ENCODE results near the gene INAFM2. TPM values are rescaled to one million over a fixed set of nuclear protein-coding genes. Genes with fewer than 3 reads are reported as not detected.

The INAFM2 gene
- total and polyA plus RNA-seq, 9 of the 15 experiments (the other 6 are each of a cell fraction or from before 2014, with no cell fraction given) = 11.8 to 43.1 (median 27.2) TPM

DNA sequence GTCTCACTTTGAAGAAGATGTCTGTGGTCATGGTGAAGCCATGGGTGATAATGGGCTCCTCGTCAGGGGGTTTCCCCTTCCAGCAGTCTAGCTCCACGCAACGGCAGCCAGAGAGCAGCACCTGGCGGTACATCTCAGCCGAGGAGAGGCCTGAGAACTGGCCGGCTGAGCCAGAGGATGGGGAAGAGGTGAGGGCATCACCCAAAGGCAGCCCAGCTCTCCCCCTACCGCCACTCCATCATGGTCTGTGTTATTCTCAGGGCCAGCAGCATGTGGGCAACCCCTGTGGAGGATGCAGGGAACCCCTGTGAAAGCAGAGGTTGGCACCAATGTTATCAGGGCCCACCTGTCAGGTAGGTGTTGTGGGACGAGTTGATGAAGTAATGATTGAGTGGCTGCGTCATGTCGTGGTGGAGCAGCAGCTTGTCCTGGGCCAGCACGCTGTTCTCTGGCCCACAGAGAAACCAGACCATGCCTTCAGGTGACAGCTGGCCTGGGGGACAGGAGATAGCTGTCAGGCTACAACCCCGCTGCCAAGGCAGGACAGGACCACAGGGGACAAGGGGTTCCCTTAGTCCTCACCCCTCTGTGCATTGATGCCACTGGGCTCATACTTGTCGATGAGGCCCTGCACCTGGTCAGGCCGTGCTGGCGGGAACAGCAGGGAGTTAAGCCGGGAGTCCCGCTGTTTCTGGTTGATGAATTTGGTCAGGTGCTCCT, 25.1 kb upstream of the INAFM2 start (continued):
- TF ChIP-seq, protein P1, sequence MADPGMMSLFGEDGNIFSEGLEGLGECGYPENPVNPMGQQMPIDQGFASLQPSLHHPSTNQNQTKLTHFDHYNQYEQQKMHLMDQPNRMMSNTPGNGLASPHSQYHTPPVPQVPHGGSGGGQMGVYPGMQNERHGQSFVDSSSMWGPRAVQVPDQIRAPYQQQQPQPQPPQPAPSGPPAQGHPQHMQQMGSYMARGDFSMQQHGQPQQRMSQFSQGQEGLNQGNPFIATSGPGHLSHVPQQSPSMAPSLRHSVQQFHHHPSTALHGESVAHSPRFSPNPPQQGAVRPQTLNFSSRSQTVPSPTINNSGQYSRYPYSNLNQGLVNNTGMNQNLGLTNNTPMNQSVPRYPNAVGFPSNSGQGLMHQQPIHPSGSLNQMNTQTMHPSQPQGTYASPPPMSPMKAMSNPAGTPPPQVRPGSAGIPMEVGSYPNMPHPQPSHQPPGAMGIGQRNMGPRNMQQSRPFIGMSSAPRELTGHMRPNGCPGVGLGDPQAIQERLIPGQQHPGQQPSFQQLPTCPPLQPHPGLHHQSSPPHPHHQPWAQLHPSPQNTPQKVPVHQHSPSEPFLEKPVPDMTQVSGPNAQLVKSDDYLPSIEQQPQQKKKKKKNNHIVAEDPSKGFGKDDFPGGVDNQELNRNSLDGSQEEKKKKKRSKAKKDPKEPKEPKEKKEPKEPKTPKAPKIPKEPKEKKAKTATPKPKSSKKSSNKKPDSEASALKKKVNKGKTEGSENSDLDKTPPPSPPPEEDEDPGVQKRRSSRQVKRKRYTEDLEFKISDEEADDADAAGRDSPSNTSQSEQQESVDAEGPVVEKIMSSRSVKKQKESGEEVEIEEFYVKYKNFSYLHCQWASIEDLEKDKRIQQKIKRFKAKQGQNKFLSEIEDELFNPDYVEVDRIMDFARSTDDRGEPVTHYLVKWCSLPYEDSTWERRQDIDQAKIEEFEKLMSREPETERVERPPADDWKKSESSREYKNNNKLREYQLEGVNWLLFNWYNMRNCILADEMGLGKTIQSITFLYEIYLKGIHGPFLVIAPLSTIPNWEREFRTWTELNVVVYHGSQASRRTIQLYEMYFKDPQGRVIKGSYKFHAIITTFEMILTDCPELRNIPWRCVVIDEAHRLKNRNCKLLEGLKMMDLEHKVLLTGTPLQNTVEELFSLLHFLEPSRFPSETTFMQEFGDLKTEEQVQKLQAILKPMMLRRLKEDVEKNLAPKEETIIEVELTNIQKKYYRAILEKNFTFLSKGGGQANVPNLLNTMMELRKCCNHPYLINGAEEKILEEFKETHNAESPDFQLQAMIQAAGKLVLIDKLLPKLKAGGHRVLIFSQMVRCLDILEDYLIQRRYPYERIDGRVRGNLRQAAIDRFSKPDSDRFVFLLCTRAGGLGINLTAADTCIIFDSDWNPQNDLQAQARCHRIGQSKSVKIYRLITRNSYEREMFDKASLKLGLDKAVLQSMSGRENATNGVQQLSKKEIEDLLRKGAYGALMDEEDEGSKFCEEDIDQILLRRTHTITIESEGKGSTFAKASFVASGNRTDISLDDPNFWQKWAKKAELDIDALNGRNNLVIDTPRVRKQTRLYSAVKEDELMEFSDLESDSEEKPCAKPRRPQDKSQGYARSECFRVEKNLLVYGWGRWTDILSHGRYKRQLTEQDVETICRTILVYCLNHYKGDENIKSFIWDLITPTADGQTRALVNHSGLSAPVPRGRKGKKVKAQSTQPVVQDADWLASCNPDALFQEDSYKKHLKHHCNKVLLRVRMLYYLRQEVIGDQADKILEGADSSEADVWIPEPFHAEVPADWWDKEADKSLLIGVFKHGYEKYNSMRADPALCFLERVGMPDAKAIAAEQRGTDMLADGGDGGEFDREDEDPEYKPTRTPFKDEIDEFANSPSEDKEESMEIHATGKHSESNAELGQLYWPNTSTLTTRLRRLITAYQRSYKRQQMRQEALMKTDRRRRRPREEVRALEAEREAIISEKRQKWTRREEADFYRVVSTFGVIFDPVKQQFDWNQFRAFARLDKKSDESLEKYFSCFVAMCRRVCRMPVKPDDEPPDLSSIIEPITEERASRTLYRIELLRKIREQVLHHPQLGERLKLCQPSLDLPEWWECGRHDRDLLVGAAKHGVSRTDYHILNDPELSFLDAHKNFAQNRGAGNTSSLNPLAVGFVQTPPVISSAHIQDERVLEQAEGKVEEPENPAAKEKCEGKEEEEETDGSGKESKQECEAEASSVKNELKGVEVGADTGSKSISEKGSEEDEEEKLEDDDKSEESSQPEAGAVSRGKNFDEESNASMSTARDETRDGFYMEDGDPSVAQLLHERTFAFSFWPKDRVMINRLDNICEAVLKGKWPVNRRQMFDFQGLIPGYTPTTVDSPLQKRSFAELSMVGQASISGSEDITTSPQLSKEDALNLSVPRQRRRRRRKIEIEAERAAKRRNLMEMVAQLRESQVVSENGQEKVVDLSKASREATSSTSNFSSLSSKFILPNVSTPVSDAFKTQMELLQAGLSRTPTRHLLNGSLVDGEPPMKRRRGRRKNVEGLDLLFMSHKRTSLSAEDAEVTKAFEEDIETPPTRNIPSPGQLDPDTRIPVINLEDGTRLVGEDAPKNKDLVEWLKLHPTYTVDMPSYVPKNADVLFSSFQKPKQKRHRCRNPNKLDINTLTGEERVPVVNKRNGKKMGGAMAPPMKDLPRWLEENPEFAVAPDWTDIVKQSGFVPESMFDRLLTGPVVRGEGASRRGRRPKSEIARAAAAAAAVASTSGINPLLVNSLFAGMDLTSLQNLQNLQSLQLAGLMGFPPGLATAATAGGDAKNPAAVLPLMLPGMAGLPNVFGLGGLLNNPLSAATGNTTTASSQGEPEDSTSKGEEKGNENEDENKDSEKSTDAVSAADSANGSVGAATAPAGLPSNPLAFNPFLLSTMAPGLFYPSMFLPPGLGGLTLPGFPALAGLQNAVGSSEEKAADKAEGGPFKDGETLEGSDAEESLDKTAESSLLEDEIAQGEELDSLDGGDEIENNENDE (IDR thresholded peaks at IDR 0.05; ENCODE audit: low read depth, low read length) = no peak
- TF ChIP-seq DIDO1 (tag; IDR thresholded peaks at IDR 0.05; ENCODE audit: low read depth) (no peak), NCOR1 (IDR thresholded peaks at IDR 0.05) (no peak), CSDE1 (IDR thresholded peaks at IDR 0.05) (no peak), KLF16 (IDR thresholded peaks at IDR 0.05) (no peak), HLTF (IDR thresholded peaks at IDR 0.05) (no peak), HCFC1 (IDR thresholded peaks at IDR 0.05; ENCODE audit: low read depth, low read length) (no peak)
- TF ChIP-seq, protein P2, sequence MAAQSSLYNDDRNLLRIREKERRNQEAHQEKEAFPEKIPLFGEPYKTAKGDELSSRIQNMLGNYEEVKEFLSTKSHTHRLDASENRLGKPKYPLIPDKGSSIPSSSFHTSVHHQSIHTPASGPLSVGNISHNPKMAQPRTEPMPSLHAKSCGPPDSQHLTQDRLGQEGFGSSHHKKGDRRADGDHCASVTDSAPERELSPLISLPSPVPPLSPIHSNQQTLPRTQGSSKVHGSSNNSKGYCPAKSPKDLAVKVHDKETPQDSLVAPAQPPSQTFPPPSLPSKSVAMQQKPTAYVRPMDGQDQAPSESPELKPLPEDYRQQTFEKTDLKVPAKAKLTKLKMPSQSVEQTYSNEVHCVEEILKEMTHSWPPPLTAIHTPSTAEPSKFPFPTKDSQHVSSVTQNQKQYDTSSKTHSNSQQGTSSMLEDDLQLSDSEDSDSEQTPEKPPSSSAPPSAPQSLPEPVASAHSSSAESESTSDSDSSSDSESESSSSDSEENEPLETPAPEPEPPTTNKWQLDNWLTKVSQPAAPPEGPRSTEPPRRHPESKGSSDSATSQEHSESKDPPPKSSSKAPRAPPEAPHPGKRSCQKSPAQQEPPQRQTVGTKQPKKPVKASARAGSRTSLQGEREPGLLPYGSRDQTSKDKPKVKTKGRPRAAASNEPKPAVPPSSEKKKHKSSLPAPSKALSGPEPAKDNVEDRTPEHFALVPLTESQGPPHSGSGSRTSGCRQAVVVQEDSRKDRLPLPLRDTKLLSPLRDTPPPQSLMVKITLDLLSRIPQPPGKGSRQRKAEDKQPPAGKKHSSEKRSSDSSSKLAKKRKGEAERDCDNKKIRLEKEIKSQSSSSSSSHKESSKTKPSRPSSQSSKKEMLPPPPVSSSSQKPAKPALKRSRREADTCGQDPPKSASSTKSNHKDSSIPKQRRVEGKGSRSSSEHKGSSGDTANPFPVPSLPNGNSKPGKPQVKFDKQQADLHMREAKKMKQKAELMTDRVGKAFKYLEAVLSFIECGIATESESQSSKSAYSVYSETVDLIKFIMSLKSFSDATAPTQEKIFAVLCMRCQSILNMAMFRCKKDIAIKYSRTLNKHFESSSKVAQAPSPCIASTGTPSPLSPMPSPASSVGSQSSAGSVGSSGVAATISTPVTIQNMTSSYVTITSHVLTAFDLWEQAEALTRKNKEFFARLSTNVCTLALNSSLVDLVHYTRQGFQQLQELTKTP (IDR thresholded peaks at IDR 0.05; ENCODE audit: low read depth in 1 of 2, partially characterized antibody in 2 of 2) = no peak

Data from K562 (cell line).